Immature natural killer cell (primary cell): ENCODE results near the gene JUNB. TPM values are rescaled to one million over a fixed set of nuclear protein-coding genes. Genes with fewer than 3 reads are reported as not detected.
A peak's percentile ranks its signal among the peaks of the same experiment; 100 is the strongest.

Experiments
- DNase-seq, 3 donors: peaks; one replicate each; pipeline ENCODE4 v3.0.0; 2022; ENCODE audit warnings: mixed read lengths in 1 of 3
- H3K27ac Mint-ChIP-seq, 6 donors: one replicate each; pipeline ENCODE4 v1.8.0; 2020; ENCODE audit warnings: mixed read lengths in 6 of 6, mild to moderate bottlenecking in 5 of 6, inconsistent platforms in 4 of 6, moderate library complexity in 3 of 6
- H3K27me3 Mint-ChIP-seq, 3 donors: one replicate each; pipeline ENCODE4 v1.8.0; 2020 to 2021; ENCODE audit warnings: low read depth in 3 of 3, mild to moderate bottlenecking in 3 of 3, mixed read lengths in 3 of 3, moderate library complexity in 3 of 3, inconsistent platforms in 1 of 3
- H3K36me3 Mint-ChIP-seq, 3 donors: one replicate each; pipeline ENCODE4 v1.8.0; 2020; ENCODE audit warnings: mixed read lengths in 3 of 3, inconsistent platforms in 2 of 3, mild to moderate bottlenecking in 2 of 3
- H3K4me1 Mint-ChIP-seq, 2 donors: one replicate each; pipeline ENCODE4 v1.8.0; 2020; ENCODE audit warnings: inconsistent platforms in 2 of 2, mild to moderate bottlenecking in 2 of 2, mixed read lengths in 2 of 2, moderate library complexity in 1 of 2
- H3K4me3 Mint-ChIP-seq, 5 donors: one replicate each; pipeline ENCODE4 v1.8.0; 2020; ENCODE audit warnings: mild to moderate bottlenecking in 5 of 5, mixed read lengths in 5 of 5, inconsistent platforms in 3 of 5, moderate library complexity in 3 of 5
- H3K9me3 Mint-ChIP-seq, 6 donors: one replicate each; pipeline ENCODE4 v1.8.0; 2020; ENCODE audit warnings: mild to moderate bottlenecking in 6 of 6, mixed read lengths in 6 of 6, inconsistent platforms in 4 of 6, moderate library complexity in 3 of 6
- polyA plus RNA-seq, 3 donors: library from polyadenylated mRNA; unstranded; fragments of 300-500 nt; fragmentation: Illumina TruSeq; gene quantifications; one replicate each; pipeline ENCODE4 v1.2.3, GENCODE V29; 2021

The JUNB gene
- polyA plus RNA-seq, 3 donors from 2014 or later, result 620 to 796 (median 697) TPM

GRCh38 chr19:12763100-12763499 lies 28.2 kb upstream of the JUNB start:
- H3K27me3 Mint-ChIP-seq, result peaks cover 2 to 5% (median 3%) of the 10 kb centered on the region in 3 donors
- H3K27ac Mint-ChIP-seq, result no peak overlapping the region
- no peaks in the 10 kb centered on the region for H3K9me3 Mint-ChIP-seq
- peaks cover 0 to 4% (median 0%) of the 10 kb centered on the region in 3 donors for H3K36me3 Mint-ChIP-seq
- H3K4me1 Mint-ChIP-seq, result peaks cover 3 to 5% of the 10 kb centered on the region in 2 donors
- DNase-seq, result no peak
- no peak overlapping the region for H3K4me3 Mint-ChIP-seq

- Mint-ChIP-seq H3K27ac (no peak overlapping the region), H3K9me3 (no peaks in the 10 kb centered on the region), H3K4me1 (peaks cover 2 to 5% of the 10 kb centered on the region in 2 donors), H3K27me3 (peaks cover 0 to 1% (median 0%) of the 10 kb centered on the region in 3 donors), H3K36me3 (peaks cover 0 to 4% (median 0%) of the 10 kb centered on the region in 3 donors), H3K4me3 (no peak overlapping the region)
- DNase-seq, result no peak
Measured at GRCh38 chr19:12764698-12765097, 26.6 kb upstream of the JUNB start.

- Mint-ChIP-seq H3K4me3 (no peak overlapping the region), H3K4me1 (no peaks in the 10 kb centered on the region), H3K27ac (no peak overlapping the region), H3K27me3 (peaks cover 0 to 1% (median 0%) of the 10 kb centered on the region in 3 donors), H3K9me3 (no peaks in the 10 kb centered on the region), H3K36me3 (peaks cover 0 to 4% (median 0%) of the 10 kb centered on the region in 3 donors)
- peak; percentile 62 to 73 (median 64) for DNase-seq
Measured at GRCh38 chr19:12766051-12766521, 25.2 kb upstream of the JUNB start.

GRCh38 chr19:12767150-12767549 lies 24.1 kb upstream of the JUNB start:
- H3K27me3 Mint-ChIP-seq, result no peaks in the 10 kb centered on the region
- H3K4me3 Mint-ChIP-seq, result no peak overlapping the region
- H3K9me3 Mint-ChIP-seq, result no peaks in the 10 kb centered on the region
- DNase-seq, result no peak
- H3K4me1 Mint-ChIP-seq, result no peaks in the 10 kb centered on the region
- peaks cover 0 to 4% (median 0%) of the 10 kb centered on the region in 3 donors for H3K36me3 Mint-ChIP-seq
- no peak overlapping the region for H3K27ac Mint-ChIP-seq

GRCh38 chr19:12767666-12768065 lies 23.6 kb upstream of the JUNB start:
- peaks cover 0 to 4% (median 0%) of the 10 kb centered on the region in 3 donors for H3K36me3 Mint-ChIP-seq
- no peaks in the 10 kb centered on the region for H3K27me3 Mint-ChIP-seq
- H3K9me3 Mint-ChIP-seq, result no peaks in the 10 kb centered on the region
- no peak for DNase-seq
- H3K4me3 Mint-ChIP-seq, result no peak overlapping the region
- H3K4me1 Mint-ChIP-seq, result no peaks in the 10 kb centered on the region
- no peak overlapping the region for H3K27ac Mint-ChIP-seq

- no peak overlapping the region for H3K4me3 Mint-ChIP-seq
- H3K27me3 Mint-ChIP-seq, result no peaks in the 10 kb centered on the region
- no peak overlapping the region for H3K27ac Mint-ChIP-seq
- H3K4me1 Mint-ChIP-seq, result no peaks in the 10 kb centered on the region
- H3K9me3 Mint-ChIP-seq, result no peaks in the 10 kb centered on the region
- DNase-seq, result no peak
- peaks cover 0 to 4% (median 0%) of the 10 kb centered on the region in 3 donors for H3K36me3 Mint-ChIP-seq
Measured at GRCh38 chr19:12769689-12770088, 21.6 kb upstream of the JUNB start.

- no peak for DNase-seq
- Mint-ChIP-seq H3K27ac (no peak overlapping the region), H3K27me3 (peaks cover 0 to 4% (median 3%) of the 10 kb centered on the region in 3 donors), H3K36me3 (no peaks in the 10 kb centered on the region), H3K4me1 (no peaks in the 10 kb centered on the region), H3K9me3 (no peaks in the 10 kb centered on the region), H3K4me3 (no peak overlapping the region)
Measured at GRCh38 chr19:12770922-12771321, 20.4 kb upstream of the JUNB start.

- peaks cover 2% of the 10 kb centered on the region in 2 donors for H3K4me1 Mint-ChIP-seq
- H3K27ac Mint-ChIP-seq, result no peak overlapping the region
- DNase-seq, result no peak
- H3K9me3 Mint-ChIP-seq, result no peaks in the 10 kb centered on the region
- peaks cover under 1 to 5% (median 3%) of the 10 kb centered on the region in 3 donors for H3K27me3 Mint-ChIP-seq
- H3K4me3 Mint-ChIP-seq, result no peak overlapping the region
- H3K36me3 Mint-ChIP-seq, result no peaks in the 10 kb centered on the region
Measured at GRCh38 chr19:12772323-12772722, 19.0 kb upstream of the JUNB start.

GRCh38 chr19:12773571-12773970 lies 17.7 kb upstream of the JUNB start:
- Mint-ChIP-seq H3K27me3 (peaks cover 3 to 8% (median 7%) of the 10 kb centered on the region in 3 donors), H3K4me1 (peaks cover 13 to 14% of the 10 kb centered on the region in 2 donors), H3K27ac (peak overlapping the region in 1 of 6 donors; percentile 49), H3K4me3 (peak overlapping the region in 4 of 5 donors; percentile 15 to 71 (median 32)), H3K36me3 (no peaks in the 10 kb centered on the region), H3K9me3 (no peaks in the 10 kb centered on the region)
- DNase-seq, result no peak

- H3K9me3 Mint-ChIP-seq, result no peaks in the 10 kb centered on the region
- no peak for DNase-seq
- peak within 1 kb of the TSS; percentile 53 to 82 (median 68) for H3K27ac Mint-ChIP-seq
- peak within 1 kb of the TSS; percentile 65 to 75 (median 74) for H3K4me3 Mint-ChIP-seq
- peaks cover 20 to 23% of the 10 kb centered on the region in 2 donors for H3K4me1 Mint-ChIP-seq
- no peaks in the 10 kb centered on the region for H3K36me3 Mint-ChIP-seq
- H3K27me3 Mint-ChIP-seq, result peaks cover 3 to 9% (median 8%) of the 10 kb centered on the region in 3 donors
Measured at GRCh38 chr19:12774588-12775555, 16.4 kb upstream of the JUNB start, which contains the start of gene HOOK2. TSS of gene HOOK2 (minus strand) at chr19:12775552. CDS start at chr19:12775449, 103 bp downstream.

GRCh38 chr19:12777217-12778016 lies 13.9 kb upstream of the JUNB start:
- peaks cover 28 to 33% of the 10 kb centered on the region in 2 donors for H3K4me1 Mint-ChIP-seq
- H3K27me3 Mint-ChIP-seq, result peaks cover 6 to 20% (median 17%) of the 10 kb centered on the region in 3 donors
- H3K27ac Mint-ChIP-seq, result peak overlapping the region; percentile 86 to 96 (median 91)
- H3K4me3 Mint-ChIP-seq, result peak overlapping the region; percentile 77 to 88 (median 86)
- no peaks in the 10 kb centered on the region for H3K9me3 Mint-ChIP-seq
- no peaks in the 10 kb centered on the region for H3K36me3 Mint-ChIP-seq
- peak; percentile 79 to 83 (median 81) for DNase-seq

GRCh38 chr19:12778017-12778904 lies 13.0 kb upstream of the JUNB start:
- peak overlapping the region; percentile 86 to 96 (median 91) for H3K27ac Mint-ChIP-seq
- H3K36me3 Mint-ChIP-seq, result no peaks in the 10 kb centered on the region
- H3K4me3 Mint-ChIP-seq, result peak overlapping the region; percentile 77 to 88 (median 86)
- H3K27me3 Mint-ChIP-seq, result peaks cover 7 to 21% (median 17%) of the 10 kb centered on the region in 3 donors
- H3K9me3 Mint-ChIP-seq, result no peaks in the 10 kb centered on the region
- H3K4me1 Mint-ChIP-seq, result peaks cover 29 to 33% of the 10 kb centered on the region in 2 donors
- peak; percentile 32 to 45 (median 39) for DNase-seq

- Mint-ChIP-seq H3K36me3 (no peaks in the 10 kb centered on the region), H3K4me3 (peak overlapping the region; percentile 77 to 88 (median 86)), H3K27ac (peak overlapping the region; percentile 87 to 96 (median 91)), H3K27me3 (peaks cover 9 to 25% (median 17%) of the 10 kb centered on the region in 3 donors), H3K4me1 (peaks cover 32 to 33% of the 10 kb centered on the region in 2 donors), H3K9me3 (no peaks in the 10 kb centered on the region)
- no peak for DNase-seq
Measured at GRCh38 chr19:12778905-12779161, 12.5 kb upstream of the JUNB start.
